Loucy (cell line): ENCODE measurements around the gene ITGB5.

ENCODE experiments used
- EZH2phosphoT487 ChIP-seq: fragments of 200-600 bp; IDR thresholded peaks from 2 replicates; pipeline ENCODE4 v1.6.1; 2018; ENCODE audit warnings: antibody characterized with exemption, mild to moderate bottlenecking, moderate library complexity, borderline replicate concordance
- TF ChIP-seq, protein P1 (sequence below): fragments of 200-600 bp; sonication (generic); conservative IDR thresholded peaks from 2 replicates; pipeline ENCODE4 v1.5.1; 2014; ENCODE audit warnings: mild to moderate bottlenecking, antibody characterized with exemption, low read length

DNA sequence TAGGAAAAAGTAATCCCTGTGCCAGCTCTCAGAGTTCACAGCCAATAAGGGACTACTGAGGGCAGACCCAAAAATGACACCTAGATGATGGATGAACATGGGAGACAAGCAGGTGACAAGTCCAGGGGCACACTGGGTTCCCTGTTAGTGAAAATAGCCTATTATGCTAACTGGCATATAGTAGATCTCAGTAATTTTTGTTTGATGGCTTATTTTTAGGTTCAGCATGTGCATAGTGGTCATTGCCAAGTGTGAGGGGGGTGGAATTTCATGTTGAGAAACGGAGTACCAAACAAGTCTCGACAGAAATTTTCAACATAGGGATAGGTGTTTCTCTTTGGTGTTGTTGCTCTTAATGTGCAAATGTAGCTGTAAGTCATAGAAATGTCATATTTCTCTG is 6.4 kb upstream of the ITGB5 start:
- TF ChIP-seq, protein P1, sequence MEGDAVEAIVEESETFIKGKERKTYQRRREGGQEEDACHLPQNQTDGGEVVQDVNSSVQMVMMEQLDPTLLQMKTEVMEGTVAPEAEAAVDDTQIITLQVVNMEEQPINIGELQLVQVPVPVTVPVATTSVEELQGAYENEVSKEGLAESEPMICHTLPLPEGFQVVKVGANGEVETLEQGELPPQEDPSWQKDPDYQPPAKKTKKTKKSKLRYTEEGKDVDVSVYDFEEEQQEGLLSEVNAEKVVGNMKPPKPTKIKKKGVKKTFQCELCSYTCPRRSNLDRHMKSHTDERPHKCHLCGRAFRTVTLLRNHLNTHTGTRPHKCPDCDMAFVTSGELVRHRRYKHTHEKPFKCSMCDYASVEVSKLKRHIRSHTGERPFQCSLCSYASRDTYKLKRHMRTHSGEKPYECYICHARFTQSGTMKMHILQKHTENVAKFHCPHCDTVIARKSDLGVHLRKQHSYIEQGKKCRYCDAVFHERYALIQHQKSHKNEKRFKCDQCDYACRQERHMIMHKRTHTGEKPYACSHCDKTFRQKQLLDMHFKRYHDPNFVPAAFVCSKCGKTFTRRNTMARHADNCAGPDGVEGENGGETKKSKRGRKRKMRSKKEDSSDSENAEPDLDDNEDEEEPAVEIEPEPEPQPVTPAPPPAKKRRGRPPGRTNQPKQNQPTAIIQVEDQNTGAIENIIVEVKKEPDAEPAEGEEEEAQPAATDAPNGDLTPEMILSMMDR: no peak
- no peak for TF ChIP-seq EZH2phosphoT487
